A673 (cell line): ENCODE results near the gene SLC44A3.

Source experiments
- EZH2 ChIP-seq: fragments of 200-600 bp; sonication (generic); IDR thresholded peaks from 2 replicates; pipeline ENCODE4 v1.6.1; 2017; ENCODE audit warnings: borderline replicate concordance, low read depth, mild to moderate bottlenecking, mixed read lengths, antibody characterized with exemption, low read length; ENCODE audit not compliant: poor library complexity, severe bottlenecking
- TF ChIP-seq, protein P1 (sequence below): fragments of 300-800, 200-600 bp; sonication (generic); conservative IDR thresholded peaks from 2 replicates; pipeline ENCODE4 v1.5.1; 2017; ENCODE audit warnings: low read depth, mild to moderate bottlenecking, antibody characterized with exemption, low read length, moderate library complexity, mixed read lengths

DNA sequence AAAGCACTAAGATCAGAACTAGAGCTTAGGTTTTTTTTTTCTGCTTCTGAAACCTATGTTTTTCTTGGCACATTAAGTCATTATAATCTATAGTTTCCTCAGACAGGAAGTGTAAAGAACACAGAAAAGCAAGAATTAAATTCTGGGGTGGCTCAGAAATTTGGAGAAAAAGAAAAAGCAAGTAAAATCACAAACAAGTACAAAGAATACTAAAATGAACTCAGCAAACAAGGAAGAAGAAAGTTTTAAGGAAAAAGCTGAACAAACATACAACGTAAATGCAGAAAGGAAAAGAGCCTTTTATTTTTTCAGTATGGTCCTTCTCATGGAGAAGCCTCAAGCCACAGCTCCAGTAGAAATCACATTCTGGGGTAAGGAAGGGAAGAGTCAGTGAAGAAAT, 115.3 kb downstream of the SLC44A3 start:
- TF ChIP-seq, protein P1, sequence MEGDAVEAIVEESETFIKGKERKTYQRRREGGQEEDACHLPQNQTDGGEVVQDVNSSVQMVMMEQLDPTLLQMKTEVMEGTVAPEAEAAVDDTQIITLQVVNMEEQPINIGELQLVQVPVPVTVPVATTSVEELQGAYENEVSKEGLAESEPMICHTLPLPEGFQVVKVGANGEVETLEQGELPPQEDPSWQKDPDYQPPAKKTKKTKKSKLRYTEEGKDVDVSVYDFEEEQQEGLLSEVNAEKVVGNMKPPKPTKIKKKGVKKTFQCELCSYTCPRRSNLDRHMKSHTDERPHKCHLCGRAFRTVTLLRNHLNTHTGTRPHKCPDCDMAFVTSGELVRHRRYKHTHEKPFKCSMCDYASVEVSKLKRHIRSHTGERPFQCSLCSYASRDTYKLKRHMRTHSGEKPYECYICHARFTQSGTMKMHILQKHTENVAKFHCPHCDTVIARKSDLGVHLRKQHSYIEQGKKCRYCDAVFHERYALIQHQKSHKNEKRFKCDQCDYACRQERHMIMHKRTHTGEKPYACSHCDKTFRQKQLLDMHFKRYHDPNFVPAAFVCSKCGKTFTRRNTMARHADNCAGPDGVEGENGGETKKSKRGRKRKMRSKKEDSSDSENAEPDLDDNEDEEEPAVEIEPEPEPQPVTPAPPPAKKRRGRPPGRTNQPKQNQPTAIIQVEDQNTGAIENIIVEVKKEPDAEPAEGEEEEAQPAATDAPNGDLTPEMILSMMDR: no peak
- TF ChIP-seq EZH2: no peak
